ENCODE results near the gene LIN7B.
A peak's percentile ranks its signal among the peaks of the same experiment; 100 is the strongest.
"Not testable (repeated sequence)": the region's sequence is repeated elsewhere in the genome, so short reads cannot be mapped to it uniquely, and the experiment has no call there.

The LIN7B gene

DNA sequence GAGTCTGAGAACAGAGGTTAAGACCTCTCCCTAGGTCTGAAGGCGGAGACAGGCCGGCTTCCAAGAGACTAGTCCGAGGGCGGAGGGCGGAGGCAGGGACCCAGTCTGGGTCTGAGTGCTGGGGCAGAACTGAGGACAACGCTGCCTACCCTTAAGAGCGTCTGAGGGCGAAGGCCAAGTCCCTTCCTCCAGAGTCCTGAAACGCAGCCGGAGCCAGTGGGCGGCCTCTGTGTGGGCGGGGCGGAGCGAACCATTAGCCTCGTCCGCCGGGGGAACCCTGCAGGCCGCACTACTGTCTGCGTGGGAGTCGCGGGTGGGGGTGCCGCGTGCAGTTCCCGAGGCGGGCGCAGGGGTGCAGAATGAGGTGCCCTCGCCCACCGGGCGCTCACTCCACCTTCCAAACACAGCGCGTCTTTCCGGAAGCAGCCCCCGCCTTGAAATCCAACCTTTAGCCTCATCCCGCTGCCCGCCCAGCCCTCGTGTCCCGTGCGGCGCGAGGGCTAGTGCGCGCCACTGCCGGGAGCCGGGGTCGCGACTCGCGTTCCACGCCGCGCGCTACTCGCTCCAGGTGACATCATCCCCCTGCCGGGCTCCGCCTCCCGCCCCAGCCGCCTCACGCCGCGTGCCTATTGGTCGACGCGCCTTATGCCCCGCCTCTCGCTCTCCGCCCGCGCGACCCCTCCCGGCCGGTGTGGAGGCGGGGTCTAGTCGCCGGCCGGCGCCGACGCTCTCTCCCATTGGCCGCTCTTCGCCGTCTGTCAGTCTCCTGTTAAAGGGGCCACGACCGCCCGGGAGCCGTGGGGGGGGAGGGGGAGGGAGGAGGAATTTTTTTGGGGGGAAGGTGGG lies 4.6 kb downstream of the LIN7B start, which contains the start of gene C19orf73:
C19orf73 (minus strand) TSS at position 579 of the 846 bp plus-strand sequence; CDS start at position 458, 121 bp downstream.
- peak; percentile 94 for DNase-seq (ENCODE audit: low spot score)

GRCh38 chr19:49119411-49120324 lies 5.5 kb downstream of the LIN7B start, which contains the start of gene PPFIA3:
PPFIA3 (plus strand) TSS chr19:49119544; CDS start chr19:49127874, 8,330 bp downstream.
- DNase-seq (ENCODE audit: low spot score): no peak

DNA sequence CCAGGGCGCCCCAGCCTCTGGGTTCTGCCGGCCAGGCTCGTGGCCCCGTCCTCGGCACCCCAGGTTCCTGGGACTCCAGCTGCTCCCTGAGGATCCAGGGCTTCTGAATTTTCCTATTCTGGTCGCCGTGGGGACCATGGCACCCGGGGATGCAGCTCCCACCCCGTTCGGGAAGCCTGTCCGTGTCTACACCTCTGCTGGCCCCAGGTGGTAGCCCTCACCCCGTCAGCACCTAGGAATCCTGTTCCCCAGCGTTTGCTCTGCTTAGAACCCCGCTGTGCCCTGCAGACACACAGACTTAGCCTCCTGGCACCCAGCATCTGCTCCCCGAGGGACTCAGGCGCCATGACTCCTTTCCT lies 6.1 kb downstream of the LIN7B start:
- no peak for DNase-seq (ENCODE audit: low spot score)

GRCh38 chr19:49120868-49121267 lies 6.7 kb downstream of the LIN7B start:
- DNase-seq (ENCODE audit: low spot score): no peak

- not testable (repeated sequence) for DNase-seq (ENCODE audit: low spot score)
Observed at GRCh38 chr19:49121841-49122240, 7.7 kb downstream of the LIN7B start.

- not testable (repeated sequence) for DNase-seq (ENCODE audit: low spot score)
Observed at GRCh38 chr19:49123285-49123684, 9.1 kb downstream of the LIN7B start.

DNA sequence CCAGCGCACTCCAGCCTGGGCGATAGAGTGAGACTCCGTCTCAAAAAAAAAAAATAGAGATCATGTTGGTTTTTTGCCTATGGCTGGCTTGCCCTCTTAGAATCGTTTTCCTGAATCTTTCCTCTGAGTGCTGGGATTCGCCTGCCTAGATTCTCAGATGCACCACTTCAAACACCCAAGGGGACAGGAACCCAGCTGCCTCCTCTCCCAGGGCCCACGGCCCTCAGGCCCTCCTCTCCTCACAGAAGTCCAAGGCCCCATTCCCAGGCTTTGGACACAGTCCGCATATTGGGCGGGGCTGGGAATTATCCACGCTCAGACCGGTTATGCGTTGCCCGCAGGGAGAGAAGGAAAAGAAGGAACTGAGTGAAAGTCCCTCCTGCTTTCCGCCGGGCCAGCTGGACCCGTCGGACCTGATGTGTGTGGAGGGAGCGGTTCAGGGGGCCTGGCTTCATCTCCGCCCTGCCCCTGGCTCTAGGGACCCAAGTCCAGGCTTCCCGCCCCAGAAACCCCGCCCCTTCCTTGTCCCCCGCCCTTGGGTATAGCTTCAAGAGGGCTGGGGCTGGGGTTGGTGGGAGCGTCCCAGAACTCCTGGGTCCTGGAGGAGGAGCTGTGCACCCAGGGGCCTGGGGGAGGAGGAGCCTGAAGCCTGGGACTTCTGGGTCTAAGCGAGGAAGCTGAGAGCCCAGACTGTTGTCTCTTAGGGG lies 11.0 kb downstream of the LIN7B start:
- no peak for DNase-seq (ENCODE audit: low spot score)

DNA sequence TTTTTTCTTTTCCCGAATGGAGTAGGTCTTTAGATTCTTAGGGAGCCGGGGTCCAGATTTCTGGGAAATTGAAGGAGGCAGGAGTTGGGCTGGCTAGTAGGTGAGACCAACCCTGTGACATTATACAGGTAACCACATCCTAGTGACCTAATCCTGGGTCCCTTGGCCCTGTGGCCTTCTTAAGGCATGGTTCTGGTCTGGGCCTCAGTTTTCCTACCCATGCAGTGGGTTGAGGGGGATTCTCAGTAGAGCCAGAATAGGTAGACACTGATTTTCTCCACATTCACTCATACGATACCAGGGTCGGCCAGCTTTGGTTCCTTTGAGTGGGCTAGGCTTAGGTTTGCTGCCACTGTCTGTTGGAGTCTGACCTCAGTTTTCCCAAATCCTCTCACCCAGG lies 12.4 kb downstream of the LIN7B start:
- DNase-seq (ENCODE audit: low spot score): no peak

DNA sequence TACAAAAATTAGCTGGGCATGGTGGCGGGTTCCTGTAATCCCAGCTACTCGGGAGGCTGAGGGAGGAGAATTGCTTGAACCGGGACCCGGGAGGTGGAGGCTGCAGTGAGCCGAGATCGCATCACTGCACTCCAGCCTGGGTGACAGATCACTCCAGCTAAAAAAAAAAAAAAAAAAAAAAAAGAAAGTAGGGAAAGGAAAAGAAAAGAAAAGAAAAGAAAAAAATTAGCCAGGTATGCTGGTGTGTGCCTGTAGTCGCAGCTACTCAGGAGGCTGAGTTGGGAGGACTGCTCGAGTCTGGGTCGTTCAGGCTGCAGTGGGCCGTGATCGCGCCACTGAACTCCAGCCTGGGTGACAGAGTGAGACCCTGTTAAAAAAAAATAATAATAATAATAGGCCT lies 13.1 kb downstream of the LIN7B start:
- DNase-seq (ENCODE audit: low spot score): not testable (repeated sequence)

DNA sequence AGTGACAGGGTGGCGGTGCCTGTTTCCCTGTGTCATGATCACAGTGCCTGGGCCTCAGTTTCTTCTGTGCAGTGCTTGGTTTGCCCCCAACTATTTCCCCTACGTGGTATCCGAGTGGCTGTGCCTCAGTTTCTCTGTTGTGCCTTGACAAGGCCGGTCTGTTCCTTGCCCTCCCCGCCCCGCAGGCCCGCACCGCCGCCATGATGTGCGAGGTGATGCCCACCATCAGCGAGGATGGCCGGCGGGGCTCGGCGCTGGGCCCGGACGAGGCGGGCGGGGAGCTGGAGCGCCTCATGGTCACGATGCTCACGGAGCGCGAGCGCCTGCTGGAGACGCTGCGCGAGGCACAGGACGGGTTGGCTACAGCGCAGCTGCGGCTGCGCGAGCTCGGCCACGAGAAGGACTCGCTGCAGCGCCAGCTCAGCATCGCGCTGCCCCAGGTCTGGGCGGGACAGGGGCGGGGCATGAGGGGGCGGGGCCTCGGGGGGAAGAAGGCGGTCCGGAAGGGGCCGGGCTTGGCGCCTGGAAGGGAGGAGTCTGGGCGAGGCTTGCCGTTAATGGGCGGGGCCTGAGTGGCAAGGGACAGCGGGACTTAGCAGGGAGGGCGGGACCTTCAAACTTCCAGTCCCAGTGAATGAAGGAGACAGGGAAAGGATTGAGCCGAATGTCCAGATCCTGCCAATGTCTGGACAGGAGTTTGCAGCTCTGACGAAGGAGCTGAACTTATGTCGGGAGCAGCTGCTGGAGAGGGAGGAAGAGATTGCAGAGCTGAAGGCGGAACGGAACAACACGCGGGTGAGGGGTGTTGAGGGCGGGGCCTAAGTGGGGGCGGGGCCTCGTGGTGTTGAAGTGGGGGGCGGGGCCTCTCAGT lies 13.7 kb downstream of the LIN7B start:
- DNase-seq (ENCODE audit: low spot score): peak; percentile 97

GRCh38 chr19:49128545-49129237 lies 14.5 kb downstream of the LIN7B start:
- no peak for DNase-seq (ENCODE audit: low spot score)

DNA sequence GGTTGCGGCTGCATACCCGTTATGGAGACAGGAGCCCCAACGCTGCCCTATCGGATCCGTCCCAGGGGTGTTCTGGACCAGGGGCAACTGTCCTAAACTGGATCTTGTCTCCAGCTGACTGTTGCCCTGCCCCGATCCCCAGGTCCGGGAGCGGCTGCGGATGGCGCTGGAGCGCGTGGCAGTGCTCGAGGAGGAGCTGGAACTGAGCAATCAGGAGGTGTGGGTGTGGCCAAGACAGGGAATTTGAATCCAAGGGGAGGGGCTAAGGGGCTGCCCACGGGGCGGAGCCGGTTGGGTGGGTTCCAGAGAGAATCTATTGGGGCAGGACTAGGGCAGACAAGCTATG lies 15.0 kb downstream of the LIN7B start:
- no peak for DNase-seq (ENCODE audit: low spot score)

DNA sequence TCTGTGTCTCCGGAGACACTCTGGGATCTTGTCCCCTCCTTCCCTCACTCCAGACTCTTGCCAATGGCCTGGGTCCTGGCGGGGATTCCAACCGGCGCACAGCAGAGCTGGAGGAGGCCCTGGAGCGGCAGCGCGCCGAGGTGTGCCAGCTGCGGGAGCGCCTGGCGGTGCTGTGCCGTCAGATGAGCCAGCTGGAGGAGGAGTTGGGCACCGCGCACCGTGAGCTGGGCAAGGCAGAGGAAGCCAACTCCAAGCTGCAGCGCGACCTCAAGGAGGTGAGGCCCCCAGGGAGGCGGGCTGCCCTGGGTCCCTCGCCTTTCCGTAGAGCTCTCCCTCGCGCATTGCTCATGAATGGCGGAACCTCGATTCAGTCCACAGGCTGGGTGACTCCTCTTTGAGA lies 16.2 kb downstream of the LIN7B start:
- DNase-seq (ENCODE audit: low spot score): no peak

- peak; percentile 14 for DNase-seq (ENCODE audit: low spot score)
Observed at GRCh38 chr19:49132974-49133609, 18.9 kb downstream of the LIN7B start.

GRCh38 chr19:49133621-49134454 lies 19.7 kb downstream of the LIN7B start:
- DNase-seq (ENCODE audit: low spot score): peak; percentile 77

DNA sequence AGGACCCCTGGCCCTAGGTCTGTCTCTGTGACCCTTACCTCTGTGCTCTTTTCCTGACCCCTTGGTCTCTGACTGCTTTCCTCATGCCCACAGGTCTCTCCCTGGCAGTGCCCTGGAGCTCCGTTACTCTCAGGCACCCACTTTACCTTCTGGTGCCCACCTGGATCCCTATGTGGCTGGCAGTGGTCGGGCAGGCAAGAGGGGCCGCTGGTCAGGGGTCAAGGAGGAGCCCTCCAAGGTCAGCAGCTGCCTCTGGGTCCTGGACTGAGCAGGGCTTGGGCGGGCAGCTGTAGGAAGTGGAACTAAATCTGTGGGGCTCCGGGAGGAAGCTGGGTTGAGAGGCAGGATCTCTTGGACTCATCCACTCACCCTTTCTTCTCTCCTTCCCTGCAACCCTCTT lies 21.5 kb downstream of the LIN7B start:
- DNase-seq (ENCODE audit: low spot score): no peak

- no peak for DNase-seq (ENCODE audit: low spot score)
Observed at GRCh38 chr19:49136771-49137171, 22.6 kb downstream of the LIN7B start.

- no peak for DNase-seq (ENCODE audit: low spot score)
Observed at GRCh38 chr19:49140951-49141350, 26.8 kb downstream of the LIN7B start.

DNA sequence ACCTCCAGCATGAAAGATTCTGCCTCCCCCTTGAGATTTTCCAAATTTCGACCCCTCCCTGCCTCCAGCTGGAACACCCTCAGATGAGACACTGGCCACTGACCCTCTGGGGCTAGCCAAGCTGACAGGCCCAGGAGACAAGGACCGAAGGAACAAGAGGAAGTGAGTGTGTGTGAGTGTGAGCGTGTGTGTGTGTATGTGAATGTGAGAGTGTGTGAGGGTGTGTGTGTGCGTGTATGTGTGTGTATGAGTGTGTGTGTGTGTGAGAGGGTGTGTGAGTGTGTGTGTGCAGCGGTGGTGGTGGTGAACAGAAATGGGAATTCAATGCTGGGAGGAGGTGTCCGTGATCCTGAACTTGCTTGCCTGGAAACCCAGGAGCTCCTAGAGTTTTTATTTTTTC lies 27.2 kb downstream of the LIN7B start:
- no peak for DNase-seq (ENCODE audit: low spot score)
